Measurements from ENCODE around the gene SYTL3.

- peak; percentile 38 for TF ChIP-seq CTCF (conservative IDR thresholded peaks at IDR 0.05; ENCODE audit: low read length)
- TF ChIP-seq EZH2phosphoT487 (IDR thresholded peaks at IDR 0.05; ENCODE audit: borderline replicate concordance), result no peak
These were observed 20.3 kb upstream of the SYTL3 start for GRCh38 chr6:158629367-158630221.
